OCI-LY3 (cell line): ENCODE measurements around the gene OGFR.

Source experiments
- H2AFZ ChIP-seq: fragments of 200-600, 300-600 bp; shearing (Covaris generic); 2 replicates; pipeline ENCODE4 v1.6.0; 2014; ENCODE audit warnings: antibody characterized with exemption, low read depth, low read length
- H3K27ac ChIP-seq: fragments of 200-600, 300-600 bp; sonication (generic); 2 replicates; pipeline ENCODE4 v1.5.1; 2014; ENCODE audit warnings: mild to moderate bottlenecking, low read length, moderate library complexity, mixed read lengths
- H3K27me3 ChIP-seq: fragments of 200-600, 300-600 bp; sonication (generic); 2 replicates; pipeline ENCODE4 v1.6.1; 2014; ENCODE audit warnings: low read depth, low read length, mixed read lengths
- H3K36me3 ChIP-seq: fragments of 200-600, 300-600 bp; sonication (generic); replicated peaks from 2 replicates; pipeline ENCODE3; 2014; ENCODE audit warnings: low read depth, low read length, mixed read lengths
- H3K4me1 ChIP-seq: fragments of 300-600, 200-600 bp; sonication (generic); 2 replicates; pipeline ENCODE4 v1.6.1; 2014; ENCODE audit warnings: low read length, mixed read lengths
- H3K4me2 ChIP-seq: fragments of 200-600, 300-600 bp; sonication (generic); 2 replicates; pipeline ENCODE4 v1.6.1; 2014; ENCODE audit warnings: low read length, mixed read lengths
- H3K4me3 ChIP-seq: fragments of 300-600, 200-600 bp; sonication (generic); 2 replicates; pipeline ENCODE4 v1.5.1; 2014; ENCODE audit warnings: antibody characterized with exemption, mild to moderate bottlenecking, low read length, moderate library complexity
- H3K79me2 ChIP-seq: fragments of 300-600, 200-600 bp; shearing (Covaris generic); 2 replicates; pipeline ENCODE4 v1.6.1; 2014; ENCODE audit warnings: mild to moderate bottlenecking, low read length, mixed read lengths
- H3K9ac ChIP-seq: fragments of 300-600, 200-600 bp; shearing (Covaris generic); 2 replicates; pipeline ENCODE4 v1.6.0; 2014; ENCODE audit warnings: mild to moderate bottlenecking, low read length, moderate library complexity
- H3K9me3 ChIP-seq: fragments of 200-600, 300-600 bp; shearing (Covaris generic); 2 replicates; pipeline ENCODE4 v1.6.1; 2014; ENCODE audit warnings: low read length, mixed read lengths; ENCODE audit not compliant: insufficient read depth
- H4K20me1 ChIP-seq: fragments of 200-600, 300-600 bp; sonication (generic); 2 replicates; pipeline ENCODE4 v1.6.1; 2016; ENCODE audit warnings: low read length, mixed read lengths; ENCODE audit not compliant: insufficient read depth
- CTCF ChIP-seq: fragments of 200-600, 300-600 bp; sonication (generic); IDR thresholded peaks from 2 replicates; pipeline ENCODE4 v1.5.1; 2014; ENCODE audit warnings: antibody characterized with exemption, low read length, low read depth
- EZH2phosphoT487 ChIP-seq: fragments of 200-600 bp; shearing (Covaris generic); IDR thresholded peaks from 2 replicates; pipeline ENCODE4 v1.6.1; 2018; ENCODE audit warnings: antibody characterized with exemption, mixed run types, low read depth

OGFR gene

GRCh38 chr20:62804627-62805154, at the start of gene OGFR:
TSS of gene OGFR (plus strand) at chr20:62804835. CDS start at chr20:62804860, 25 bp downstream.
- TF ChIP-seq EZH2phosphoT487: no peak
- no peak for TF ChIP-seq CTCF

GRCh38 chr20:62754991-62755356, 49.7 kb upstream of the OGFR start:
- Histone ChIP-seq H3K4me3 (no peak overlapping the region), H3K4me1 (no peaks in the 10 kb centered on the region), H3K9me3 (no peaks in the 10 kb centered on the region), H3K36me3 (no peaks in the 10 kb centered on the region), H3K79me2 (no peaks in the 10 kb centered on the region), H4K20me1 (no peaks in the 10 kb centered on the region), H2AFZ (no peak overlapping the region), H3K9ac (no peak overlapping the region), H3K27me3 (peaks cover 18% of the 10 kb centered on the region), H3K4me2 (no peak overlapping the region), H3K27ac (no peak overlapping the region)
- no peak for TF ChIP-seq CTCF
- no peak for TF ChIP-seq EZH2phosphoT487

More at GRCh38 chr20:62804627-62805154, at the start of gene OGFR:
- H3K79me2 ChIP-seq: peaks cover 44% of the 10 kb centered on the region
- peak within 1 kb of the TSS; percentile 100 for H3K4me2 ChIP-seq
- peak within 1 kb of the TSS; percentile 88 for H3K9ac ChIP-seq
- H2AFZ ChIP-seq: peak within 1 kb of the TSS; percentile 63
- no peaks in the 10 kb centered on the region for H3K9me3 ChIP-seq
- peak within 1 kb of the TSS; percentile 70 for H3K27ac ChIP-seq
- H3K4me3 ChIP-seq: peak within 1 kb of the TSS; percentile 99
- peaks cover 32% of the 10 kb centered on the region for H3K4me1 ChIP-seq
- H4K20me1 ChIP-seq: peaks cover 34% of the 10 kb centered on the region
- no peaks in the 10 kb centered on the region for H3K27me3 ChIP-seq
- H3K36me3 ChIP-seq: peaks cover 54% of the 10 kb centered on the region

GRCh38 chr20:62755817-62756724, 48.6 kb upstream of the OGFR start:
- TF ChIP-seq CTCF: no peak
- no peak for TF ChIP-seq EZH2phosphoT487
- H4K20me1 ChIP-seq: no peaks in the 10 kb centered on the region
- no peaks in the 10 kb centered on the region for H3K36me3 ChIP-seq
- peaks cover 18% of the 10 kb centered on the region for H3K27me3 ChIP-seq
- no peaks in the 10 kb centered on the region for H3K79me2 ChIP-seq
- H3K27ac ChIP-seq: no peak overlapping the region
- no peaks in the 10 kb centered on the region for H3K9me3 ChIP-seq
- no peak overlapping the region for H3K4me3 ChIP-seq
- H3K9ac ChIP-seq: no peak overlapping the region
- H2AFZ ChIP-seq: no peak overlapping the region
- no peaks in the 10 kb centered on the region for H3K4me1 ChIP-seq
- no peak overlapping the region for H3K4me2 ChIP-seq

GRCh38 chr20:62758226-62758912, 46.3 kb upstream of the OGFR start:
- Histone ChIP-seq H3K36me3 (no peaks in the 10 kb centered on the region), H3K4me1 (no peaks in the 10 kb centered on the region), H3K27ac (no peak overlapping the region), H3K79me2 (no peaks in the 10 kb centered on the region), H3K9ac (no peak overlapping the region), H2AFZ (no peak overlapping the region), H3K9me3 (no peaks in the 10 kb centered on the region), H4K20me1 (no peaks in the 10 kb centered on the region), H3K4me2 (no peak overlapping the region), H3K4me3 (no peak overlapping the region), H3K27me3 (peaks cover 18% of the 10 kb centered on the region)
- TF ChIP-seq CTCF (no peak), EZH2phosphoT487 (no peak)
